GM19324 (cell line): Measurements from ENCODE around the gene FAM3D.

Experiments
- ATAC-seq: cut with Tn5 transposase; IDR thresholded peaks from one replicate; pipeline ENCODE4 v1.9.1; 2021; ENCODE audit warnings: mild to moderate bottlenecking, moderate library complexity; ENCODE audit not compliant: unreplicated experiment, low FRiP score

FAM3D gene

GRCh38 chr3:58629629-58630028 is 36.9 kb downstream of the FAM3D start:
- no peak for ATAC-seq

- no peak for ATAC-seq
These were observed 37.6 kb downstream of the FAM3D start for GRCh38 chr3:58628823-58629562.

- no peak for ATAC-seq
These were observed 38.6 kb downstream of the FAM3D start for GRCh38 chr3:58627941-58628340.

- ATAC-seq = no peak
These were observed 39.0 kb downstream of the FAM3D start for GRCh38 chr3:58627570-58627885.

- no peak for ATAC-seq
These were observed 39.6 kb downstream of the FAM3D start for GRCh38 chr3:58626841-58627569.

- no peak for ATAC-seq
These were observed 41.3 kb downstream of the FAM3D start for GRCh38 chr3:58625196-58625824.

GRCh38 chr3:58624550-58624949 is 42.0 kb downstream of the FAM3D start:
- no peak for ATAC-seq

GRCh38 chr3:58623961-58624360 is 42.6 kb downstream of the FAM3D start:
- ATAC-seq = no peak

- ATAC-seq = no peak
These were observed 43.1 kb downstream of the FAM3D start for GRCh38 chr3:58623478-58623877.

GRCh38 chr3:58622892-58623291 is 43.7 kb downstream of the FAM3D start:
- ATAC-seq = no peak

GRCh38 chr3:58622436-58622835 is 44.1 kb downstream of the FAM3D start:
- no peak for ATAC-seq

- ATAC-seq = no peak
These were observed 45.3 kb downstream of the FAM3D start for GRCh38 chr3:58621086-58621830.

- no peak for ATAC-seq
These were observed 46.2 kb downstream of the FAM3D start for GRCh38 chr3:58620421-58620820.

- ATAC-seq = no peak
These were observed 49.2 kb downstream of the FAM3D start for GRCh38 chr3:58617338-58617761.

GRCh38 chr3:58613236-58614132 is 53.1 kb downstream of the FAM3D start:
- ATAC-seq = no peak

- ATAC-seq = no peak
These were observed 53.7 kb downstream of the FAM3D start for GRCh38 chr3:58612830-58613229.

GRCh38 chr3:58609990-58610389 is 56.6 kb downstream of the FAM3D start:
- ATAC-seq = no peak

GRCh38 chr3:58608648-58609047 is 57.9 kb downstream of the FAM3D start:
- no peak for ATAC-seq

GRCh38 chr3:58607816-58608215 is 58.8 kb downstream of the FAM3D start:
- no peak for ATAC-seq

GRCh38 chr3:58606693-58607092 is 59.9 kb downstream of the FAM3D start:
- no peak for ATAC-seq
